Cardiac septum (tissue), 1 donor: Measurements from ENCODE around the gene ACAP1. TPM values are rescaled to one million over a fixed set of nuclear protein-coding genes. Genes with fewer than 3 reads are reported as not detected.
"Not testable (repeated sequence)": the region's sequence is repeated elsewhere in the genome, so short reads cannot be mapped to it uniquely, and the experiment has no call there.

Experiments
- DNase-seq: peaks from one replicate; pipeline ENCODE4 v3.0.0-alpha.2; 2020; ENCODE audit warnings: low spot score
- intact Hi-C: fragments of 100-400 bp; cut with DNase I; formaldehyde crosslinking; loops from one replicate; pipeline ENCODE4 v1.14.0; 2022
- total RNA-seq: library from RNA; stranded (reverse); fragmentation: NEBNext Ultra II Directional; extraction: Animal tissue kit (Norgen Biotek cat#: 25700); gene quantifications from one replicate; pipeline ENCODE4 v1.2.1, GENCODE V29; 2021
- donor health status: DM: no; HTN: no; CAD: no.

ACAP1 gene
- total RNA-seq, 1 donor from 2014 or later: 16.4 TPM

GRCh38 chr17:7326186-7326585 lies 10.1 kb upstream of the ACAP1 start:
- intact Hi-C loops: no loop called here
- DNase-seq: no peak

DNA sequence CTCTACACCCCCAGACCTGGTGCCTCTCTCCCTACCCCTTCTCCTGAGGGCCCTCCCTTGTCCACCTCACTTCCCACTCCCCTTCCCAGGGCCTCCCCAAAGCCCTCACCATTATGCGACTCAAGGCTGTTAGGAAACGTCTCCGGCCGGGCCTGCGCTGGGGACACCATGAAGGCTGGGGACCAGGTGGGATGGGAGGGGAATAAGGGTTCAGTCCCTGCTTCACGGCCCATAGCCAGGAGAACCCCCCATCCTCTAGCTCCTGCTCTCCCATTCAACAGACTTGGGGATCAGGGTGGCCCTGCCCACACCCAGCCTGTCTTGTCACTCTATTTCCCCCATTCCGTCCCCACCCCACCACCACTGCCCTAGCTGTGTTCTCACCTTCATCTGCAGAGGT lies 9.3 kb upstream of the ACAP1 start:
- intact Hi-C loops: no loop called here
- no peak for DNase-seq

- DNase-seq: no peak
- intact Hi-C loops: no loop called here
These were observed 8.8 kb upstream of the ACAP1 start for GRCh38 chr17:7327501-7327900.

GRCh38 chr17:7328009-7328408 lies 8.3 kb upstream of the ACAP1 start:
- no peak for DNase-seq
- intact Hi-C loops: loop anchor here (2.0 kb wide), 1 partner anchor 19 kb away; no protein-coding TSS in a partner anchor

GRCh38 chr17:7328840-7329373 lies 7.4 kb upstream of the ACAP1 start, which contains the start of gene NEURL4:
TSS of gene NEURL4 (minus strand) at chr17:7329335. CDS start at chr17:7329312, 23 bp downstream.
- intact Hi-C loops: loop anchor here (1.0 to 2.0 kb wide), 2 partner anchors 20 to 22 kb away; no protein-coding TSS in a partner anchor
- no peak for DNase-seq

- DNase-seq: peak; percentile 98
- intact Hi-C loops: loop anchor here (1.0 to 2.0 kb wide), 2 partner anchors 21 to 22 kb away; no protein-coding TSS in a partner anchor
These were observed 6.8 kb upstream of the ACAP1 start for GRCh38 chr17:7329374-7329996.

- intact Hi-C loops: loop anchor here (1.0 to 2.0 kb wide), 3 partner anchors 17 to 21 kb away; no protein-coding TSS in a partner anchor
- peak; percentile 93 for DNase-seq
These were observed 6.2 kb upstream of the ACAP1 start for GRCh38 chr17:7329997-7330637.

DNA sequence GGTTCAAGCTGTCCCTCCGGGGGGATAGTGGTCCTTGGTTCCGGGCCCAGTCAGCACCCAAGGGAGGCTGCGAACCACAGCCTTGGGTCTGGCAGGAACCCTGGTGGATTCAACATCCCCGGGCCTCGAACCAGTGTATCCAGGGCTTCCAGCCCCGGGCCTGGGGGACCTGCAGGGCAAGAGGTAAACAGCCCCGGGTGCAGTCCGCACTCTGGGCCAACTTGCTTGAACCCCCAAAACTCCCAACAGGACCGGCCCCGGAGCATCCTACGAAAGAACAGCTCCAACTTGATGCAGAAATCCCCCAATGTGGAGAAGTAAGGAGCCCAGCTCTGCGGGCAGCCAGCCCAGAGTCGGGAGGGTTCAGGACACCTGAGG lies 5.7 kb upstream of the ACAP1 start:
- intact Hi-C loops: loop anchor here (2.0 kb wide), 1 partner anchor 16 kb away; no protein-coding TSS in a partner anchor
- no peak for DNase-seq

- no peak for DNase-seq
- intact Hi-C loops: no loop called here
These were observed 4.2 kb upstream of the ACAP1 start for GRCh38 chr17:7332111-7332510.

GRCh38 chr17:7332600-7333069 lies 3.7 kb upstream of the ACAP1 start:
- DNase-seq, intact Hi-C loops: not testable (repeated sequence)

- intact Hi-C loops: no loop called here
- DNase-seq: no peak
These were observed 1.3 kb upstream of the ACAP1 start for GRCh38 chr17:7334938-7335538.

DNA sequence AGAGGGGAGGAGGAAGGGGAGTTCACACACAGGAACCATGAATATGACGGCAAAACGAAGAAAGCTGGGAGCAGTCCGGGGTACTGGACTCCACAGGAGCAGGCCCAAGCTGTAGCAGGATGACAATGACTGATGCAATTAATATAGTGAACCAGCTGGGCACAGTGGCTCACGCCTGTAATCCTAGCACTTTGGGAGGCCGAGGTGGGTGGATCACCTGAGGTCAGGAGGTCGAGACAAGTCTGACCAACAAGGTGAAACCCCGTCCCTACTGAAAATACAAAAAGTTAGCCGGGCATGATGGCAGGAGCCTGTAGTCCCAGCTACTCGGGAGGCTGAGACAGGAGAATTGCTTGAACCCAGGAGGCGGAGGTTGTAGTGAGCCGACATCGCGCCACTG lies 564 bp upstream of the ACAP1 start:
- DNase-seq, intact Hi-C loops: not testable (repeated sequence)

- DNase-seq, intact Hi-C loops: not testable (repeated sequence)
These were observed 1.3 kb downstream of the ACAP1 start for GRCh38 chr17:7337600-7337999.

DNA sequence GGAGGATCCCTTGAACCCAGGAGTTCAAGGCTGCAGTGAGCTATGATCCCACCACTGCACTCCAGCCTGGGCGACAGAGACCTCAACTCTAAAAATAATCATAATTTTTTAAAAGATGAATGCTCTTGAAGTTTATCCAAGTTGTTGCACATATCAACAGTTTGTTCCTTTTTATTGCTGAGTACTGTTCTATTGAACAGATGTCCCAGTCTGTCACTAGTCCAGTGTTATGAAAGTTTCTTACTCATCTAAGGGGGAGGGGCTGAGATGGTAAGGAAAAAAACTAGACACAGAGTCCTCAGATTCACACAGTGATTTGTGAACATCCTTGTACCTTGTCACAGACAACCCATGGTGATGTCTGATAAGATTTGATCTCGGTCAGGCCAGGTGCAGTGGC lies 3.9 kb downstream of the ACAP1 start:
- intact Hi-C loops: no loop called here
- DNase-seq: no peak

DNA sequence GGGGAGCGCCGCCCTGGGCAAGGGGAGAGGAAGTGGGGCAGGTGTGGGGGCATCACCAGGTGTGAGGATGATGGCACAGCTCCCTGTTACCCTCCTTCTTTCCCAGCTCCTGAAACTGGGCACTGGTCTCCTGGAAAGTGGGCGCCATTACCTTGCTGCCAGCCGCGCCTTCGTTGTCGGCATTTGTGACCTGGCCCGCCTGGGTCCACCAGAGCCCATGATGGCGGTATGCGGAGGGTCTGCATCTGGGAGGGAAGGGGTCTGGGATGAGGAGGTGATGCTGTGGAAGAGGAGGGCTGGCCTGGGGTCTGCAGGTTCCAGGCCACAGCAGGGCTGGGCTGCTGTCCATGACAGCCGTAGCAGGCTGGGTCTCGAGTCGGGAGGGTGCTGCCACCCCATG lies 5.5 kb downstream of the ACAP1 start:
- DNase-seq: no peak
- intact Hi-C loops: no loop called here

- no peak for DNase-seq
- intact Hi-C loops: no loop called here
These were observed 6.9 kb downstream of the ACAP1 start for GRCh38 chr17:7343250-7343649.

GRCh38 chr17:7346761-7347614 lies 10.7 kb downstream of the ACAP1 start:
- no peak for DNase-seq
- intact Hi-C loops: loop anchor here (2.0 to 5.0 kb wide), 2 partner anchors 16 to 40 kb away; partner anchors contain the start of gene EIF5A

- intact Hi-C loops: loop anchor here (2.0 to 5.0 kb wide), 2 partner anchors 17 to 41 kb away; partner anchors contain the start of gene EIF5A
- DNase-seq: no peak
These were observed 11.5 kb downstream of the ACAP1 start for GRCh38 chr17:7347630-7348477.
